ENCODE data around the gene PAXX. TPM values are rescaled to one million over a fixed set of nuclear protein-coding genes. Genes with fewer than 3 reads are reported as not detected.
A peak's percentile ranks its signal among the peaks of the same experiment; 100 is the strongest.

PAXX gene
- total RNA-seq, 1 experiment from 2014 or later: 44.1 TPM

- ChIA-PET CTCF (interaction anchor here (1.0 to 8.7 kb wide), 8 partner anchors 26 to 187 kb away, joined by 3 to 151 read pairs (median 10); partner anchors contain the start of genes PAXX, PTGDS, TMEM141 and TRAF2), POLR2A (no interaction called here)
- ATAC-seq (peak; percentile 3), DNase-seq (ENCODE audit: low spot score) (no peak)
- Mint-ChIP-seq H3K4me3 (peak overlapping the region; percentile 71), H3K27me3 (ENCODE audit: low read depth) (no peaks in the 10 kb centered on the region), H3K4me1 (peaks cover 10% of the 10 kb centered on the region), H3K27ac (no peak overlapping the region), H3K9me3 (no peaks in the 10 kb centered on the region), H3K36me3 (no peaks in the 10 kb centered on the region)
- no peak for TF ChIP-seq TEAD1 (CRISPR knock-in tag; IDR thresholded peaks at IDR 0.05)
- TF ChIP-seq ZSCAN18 (CRISPR knock-in tag; IDR thresholded peaks at IDR 0.05): no peak
- TF ChIP-seq USF1 (CRISPR knock-in tag; IDR thresholded peaks at IDR 0.05): no peak
- no peak for TF ChIP-seq RORB (CRISPR knock-in tag; IDR thresholded peaks at IDR 0.05)
- TF ChIP-seq ZNF232 (CRISPR knock-in tag; IDR thresholded peaks at IDR 0.05): no peak
Measured at GRCh38 chr9:136949239-136949816, 42.9 kb upstream of the PAXX start.

GRCh38 chr9:136949817-136950655 lies 42.2 kb upstream of the PAXX start:
- ChIA-PET CTCF (interaction anchor here (1.0 to 8.7 kb wide), 5 partner anchors 25 to 118 kb away, joined by 3 to 151 read pairs (median 14); partner anchors contain the start of genes PAXX and PTGDS), POLR2A (no interaction called here)
- Mint-ChIP-seq H3K27me3 (ENCODE audit: low read depth) (no peaks in the 10 kb centered on the region), H3K27ac (no peak overlapping the region), H3K4me1 (peaks cover 7% of the 10 kb centered on the region), H3K4me3 (peak overlapping the region; percentile 72), H3K9me3 (no peaks in the 10 kb centered on the region), H3K36me3 (no peaks in the 10 kb centered on the region)
- ATAC-seq: peak; percentile 81
- DNase-seq (ENCODE audit: low spot score): peak; percentile 97
- TF ChIP-seq IRF1 (CRISPR knock-in tag; IDR thresholded peaks at IDR 0.05) (no peak), ETV6 (CRISPR knock-in tag; IDR thresholded peaks at IDR 0.05) (peak; percentile 78; the same call in 1 of the 2 replicates), ZMAT4 (CRISPR knock-in tag; IDR thresholded peaks at IDR 0.05) (no peak), OVOL2 (CRISPR knock-in tag; IDR thresholded peaks at IDR 0.05; ENCODE audit: borderline replicate concordance) (no peak), MYBL2 (CRISPR knock-in tag; IDR thresholded peaks at IDR 0.05) (peak; percentile 57; the same call in 1 of the 2 replicates), ESRRA (CRISPR knock-in tag; IDR thresholded peaks at IDR 0.05; ENCODE audit: borderline replicate concordance) (no peak), CDX4 (CRISPR knock-in tag; IDR thresholded peaks at IDR 0.05; ENCODE audit: borderline replicate concordance) (no peak), KAT7 (CRISPR knock-in tag; IDR thresholded peaks at IDR 0.05; ENCODE audit: borderline replicate concordance) (no peak), ZBTB43 (CRISPR knock-in tag; IDR thresholded peaks at IDR 0.05) (no peak; the same call in 1 of the 2 replicates), ZNF138 (CRISPR knock-in tag; conservative IDR thresholded peaks at IDR 0.05) (no peak), CTCF (IDR thresholded peaks at IDR 0.05) (no peak), CREB1 (CRISPR knock-in tag; IDR thresholded peaks at IDR 0.05) (no peak), PRRX2 (CRISPR knock-in tag; IDR thresholded peaks at IDR 0.05) (no peak), TCF7 (CRISPR knock-in tag; IDR thresholded peaks at IDR 0.05; ENCODE audit: low read depth) (no peak), IRF2 (CRISPR knock-in tag; IDR thresholded peaks at IDR 0.05; ENCODE audit: borderline replicate concordance, low read depth) (no peak), EMX1 (CRISPR knock-in tag; IDR thresholded peaks at IDR 0.05) (no peak), TEAD4 (CRISPR knock-in tag; IDR thresholded peaks at IDR 0.05) (no peak), NR3C1 (CRISPR knock-in tag; conservative IDR thresholded peaks at IDR 0.05; ENCODE audit: low read depth) (no peak), GTF2I (CRISPR knock-in tag; conservative IDR thresholded peaks at IDR 0.05) (no peak), NFYB (CRISPR knock-in tag; conservative IDR thresholded peaks at IDR 0.05; ENCODE audit: low read depth) (peak; percentile 100), ERG (CRISPR knock-in tag; IDR thresholded peaks at IDR 0.05) (no peak)

All from WTC11 (cell line).